Measurements from ENCODE around the gene UBE2I.

The UBE2I gene

DNA sequence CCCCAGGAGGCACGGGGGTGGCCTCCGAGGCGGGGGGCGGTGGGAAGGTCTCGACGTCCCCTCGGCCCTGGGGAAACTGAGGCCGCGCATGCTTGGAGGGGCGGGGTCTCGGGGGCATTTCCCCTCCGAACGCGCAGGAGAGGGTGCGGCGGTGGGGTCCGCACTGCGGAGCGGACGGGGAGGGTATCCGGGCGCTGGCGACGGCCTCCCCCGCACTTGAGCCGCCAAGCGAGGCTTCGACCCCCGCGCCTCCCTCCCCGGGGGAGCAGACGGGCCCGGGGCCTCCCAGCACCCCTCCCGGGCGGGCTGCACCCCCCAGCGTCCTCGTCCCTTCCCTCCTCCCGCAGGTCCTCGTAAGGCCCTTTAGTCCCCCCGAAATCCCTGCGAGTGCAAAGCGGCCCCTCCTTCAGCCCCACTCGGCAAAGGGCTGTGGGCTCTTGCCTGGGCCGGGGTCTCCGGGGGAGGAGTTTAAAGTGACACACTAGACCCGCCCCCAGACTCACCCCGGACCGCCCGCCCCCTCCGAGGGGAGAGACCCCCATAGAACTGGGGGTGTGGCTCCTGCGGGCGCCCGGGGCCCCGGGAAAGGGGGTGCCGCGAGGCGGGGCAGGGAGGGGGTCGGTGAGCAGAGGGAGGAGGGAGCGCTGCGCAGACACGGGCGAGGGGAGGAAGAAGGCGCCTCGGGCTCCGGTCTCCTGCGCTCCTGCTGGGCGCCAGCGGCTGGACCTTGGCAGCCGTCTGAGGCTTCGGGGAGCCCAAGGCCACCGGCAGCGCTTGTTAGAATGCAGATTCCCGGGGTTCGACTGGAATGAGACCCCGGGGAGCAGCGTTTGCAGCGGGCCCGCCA lies 24.6 kb downstream of the UBE2I start:
- DNase-seq (ENCODE audit: low read depth, low spot score): no peak
- TF ChIP-seq, protein P1, sequence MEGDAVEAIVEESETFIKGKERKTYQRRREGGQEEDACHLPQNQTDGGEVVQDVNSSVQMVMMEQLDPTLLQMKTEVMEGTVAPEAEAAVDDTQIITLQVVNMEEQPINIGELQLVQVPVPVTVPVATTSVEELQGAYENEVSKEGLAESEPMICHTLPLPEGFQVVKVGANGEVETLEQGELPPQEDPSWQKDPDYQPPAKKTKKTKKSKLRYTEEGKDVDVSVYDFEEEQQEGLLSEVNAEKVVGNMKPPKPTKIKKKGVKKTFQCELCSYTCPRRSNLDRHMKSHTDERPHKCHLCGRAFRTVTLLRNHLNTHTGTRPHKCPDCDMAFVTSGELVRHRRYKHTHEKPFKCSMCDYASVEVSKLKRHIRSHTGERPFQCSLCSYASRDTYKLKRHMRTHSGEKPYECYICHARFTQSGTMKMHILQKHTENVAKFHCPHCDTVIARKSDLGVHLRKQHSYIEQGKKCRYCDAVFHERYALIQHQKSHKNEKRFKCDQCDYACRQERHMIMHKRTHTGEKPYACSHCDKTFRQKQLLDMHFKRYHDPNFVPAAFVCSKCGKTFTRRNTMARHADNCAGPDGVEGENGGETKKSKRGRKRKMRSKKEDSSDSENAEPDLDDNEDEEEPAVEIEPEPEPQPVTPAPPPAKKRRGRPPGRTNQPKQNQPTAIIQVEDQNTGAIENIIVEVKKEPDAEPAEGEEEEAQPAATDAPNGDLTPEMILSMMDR (IDR thresholded peaks at IDR 0.05; ENCODE audit: low read depth, low read length): no peak
- in situ Hi-C loops (cut with HindIII; ENCODE audit: low sequenced_read_pairs): no loop called here
- no peak overlapping the region for H3K4me3 ChIP-seq (ENCODE audit: low read depth, low read length)

DNA sequence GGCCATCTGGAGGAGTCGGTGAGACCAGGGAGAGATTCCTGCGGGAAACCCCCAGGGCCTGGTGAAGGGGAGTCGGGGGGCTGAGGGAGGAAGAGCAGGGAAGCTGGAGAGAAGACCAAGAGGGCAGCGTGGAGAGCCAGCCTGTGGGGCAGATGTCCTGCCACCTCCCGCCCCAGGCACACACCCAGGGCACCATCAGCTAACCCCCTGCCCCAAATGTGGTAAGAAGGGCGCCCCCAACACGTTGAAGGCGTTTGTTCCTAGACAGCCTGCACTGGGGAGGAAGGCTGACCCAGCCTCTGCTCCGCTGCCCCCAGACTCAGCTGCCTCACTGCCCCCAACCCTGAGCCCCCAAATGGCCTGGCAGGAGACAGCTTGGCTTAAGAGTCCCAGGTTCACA lies 25.3 kb downstream of the UBE2I start:
- in situ Hi-C loops (cut with HindIII; ENCODE audit: low sequenced_read_pairs): no loop called here
- TF ChIP-seq, protein P1 (IDR thresholded peaks at IDR 0.05; ENCODE audit: low read depth, low read length): no peak

DNA sequence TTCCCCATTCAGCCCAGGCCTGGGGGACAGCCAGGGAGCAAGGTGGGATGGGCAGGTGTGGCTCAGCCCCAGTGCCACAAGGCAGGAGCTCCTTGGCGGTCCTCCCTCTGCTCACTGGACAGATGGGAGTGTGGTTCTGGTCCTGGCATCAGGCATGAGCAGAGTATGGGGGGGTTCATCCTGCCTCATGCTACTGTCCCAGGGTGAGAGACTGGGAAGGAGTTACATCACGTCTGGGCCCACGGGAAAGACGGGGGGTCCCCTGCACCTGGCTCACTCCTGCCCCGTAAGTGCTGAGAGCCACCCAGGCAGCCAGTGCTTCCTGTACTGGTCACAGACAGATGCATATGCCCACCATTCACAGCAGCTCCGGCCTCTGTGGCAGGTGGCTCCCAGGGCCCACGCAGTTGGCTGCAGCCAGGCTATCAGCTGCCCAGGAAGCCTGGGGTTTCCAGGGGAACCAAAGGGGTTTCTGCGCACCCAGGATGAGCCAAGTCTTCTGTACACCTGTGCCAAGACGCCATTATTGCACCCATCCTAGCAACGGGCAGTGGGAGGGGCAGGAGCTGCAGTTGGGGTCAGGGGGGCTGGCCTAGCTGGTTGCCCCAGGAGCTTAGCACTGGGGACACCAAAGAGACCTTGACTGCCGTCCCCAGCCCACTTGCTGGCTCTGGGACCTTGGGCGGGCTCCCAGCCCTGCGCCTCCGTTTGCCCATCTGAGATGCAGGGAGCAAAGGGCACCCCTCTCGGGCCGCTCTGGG lies 26.0 kb downstream of the UBE2I start:
- no peak overlapping the region for H3K4me3 ChIP-seq (ENCODE audit: low read depth, low read length)
- no peak for DNase-seq (ENCODE audit: low read depth, low spot score)
- TF ChIP-seq, protein P1 (IDR thresholded peaks at IDR 0.05; ENCODE audit: low read depth, low read length): no peak
- in situ Hi-C loops (cut with HindIII; ENCODE audit: low sequenced_read_pairs): no loop called here

More for the DNA sequence above, 25.3 kb downstream of the UBE2I start:
- no peak for DNase-seq (ENCODE audit: low read depth, low spot score)
- no peak overlapping the region for H3K4me3 ChIP-seq (ENCODE audit: low read depth, low read length)

DNA sequence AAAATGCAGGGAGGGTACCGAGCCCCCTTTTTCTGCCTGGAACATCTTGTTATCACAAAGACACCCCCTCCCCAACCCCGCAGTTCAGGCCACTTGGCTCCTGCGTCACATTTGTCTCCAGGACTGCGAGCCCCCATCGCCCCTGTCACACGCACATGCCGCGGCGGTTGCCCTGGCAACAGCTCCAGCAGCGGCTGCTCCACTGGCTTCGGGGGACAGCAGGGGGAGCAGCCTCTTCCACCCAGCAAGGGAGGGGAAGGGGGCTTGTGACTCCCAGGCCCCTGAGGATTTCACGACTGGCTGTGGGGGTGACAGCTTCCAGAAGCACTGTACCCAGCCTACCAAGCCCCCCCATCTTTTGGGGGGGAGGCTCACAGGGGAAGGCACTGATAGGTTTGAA lies 26.6 kb downstream of the UBE2I start:
- in situ Hi-C loops (cut with HindIII; ENCODE audit: low sequenced_read_pairs): no loop called here
- TF ChIP-seq, protein P1 (IDR thresholded peaks at IDR 0.05; ENCODE audit: low read depth, low read length): peak; percentile 11
- H3K4me3 ChIP-seq (ENCODE audit: low read depth, low read length): no peak overlapping the region
- DNase-seq (ENCODE audit: low read depth, low spot score): no peak

DNA sequence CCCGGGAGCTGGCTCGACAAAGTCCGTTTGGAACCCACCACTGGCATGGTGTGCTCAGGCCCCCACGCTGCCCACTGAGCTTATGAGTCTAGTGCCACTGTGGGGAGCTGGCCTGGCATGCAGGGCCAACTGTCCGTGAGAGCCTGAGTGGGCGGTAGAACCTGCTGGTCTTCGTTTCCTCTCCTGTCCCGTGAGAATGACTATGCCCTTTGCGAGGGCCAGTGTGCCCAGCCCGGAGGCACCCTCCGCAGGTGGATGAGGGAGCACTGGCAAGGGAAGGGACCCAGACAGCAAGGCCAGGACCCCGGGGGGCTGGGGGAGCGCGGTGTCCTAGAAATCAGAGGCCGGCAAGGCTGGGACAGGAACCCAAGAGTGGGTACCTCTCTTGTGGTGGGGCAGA lies 27.2 kb downstream of the UBE2I start:
- DNase-seq (ENCODE audit: low read depth, low spot score): no peak
- H3K4me3 ChIP-seq (ENCODE audit: low read depth, low read length): no peak overlapping the region
- TF ChIP-seq, protein P1 (IDR thresholded peaks at IDR 0.05; ENCODE audit: low read depth, low read length): no peak
- in situ Hi-C loops (cut with HindIII; ENCODE audit: low sequenced_read_pairs): no loop called here

DNA sequence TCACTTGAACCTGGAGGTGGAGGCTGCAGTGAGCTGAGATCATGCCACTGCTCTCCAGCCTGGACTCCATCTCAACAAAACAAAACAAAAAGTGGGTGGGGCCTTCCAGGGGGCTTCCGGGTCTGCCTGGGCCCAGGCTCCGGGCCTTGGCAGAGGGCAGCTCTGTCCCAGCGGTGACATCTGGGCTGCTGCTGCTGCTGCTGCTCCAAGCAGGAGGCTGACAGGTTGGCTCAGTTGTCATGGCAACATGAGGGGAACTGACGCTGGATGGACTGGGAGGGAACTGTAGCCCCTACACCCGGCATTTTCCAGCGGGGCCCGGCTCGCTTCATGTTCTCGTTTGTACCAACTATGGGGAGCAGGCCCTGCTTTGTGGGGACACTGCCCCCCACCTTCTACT lies 28.1 kb downstream of the UBE2I start:
- TF ChIP-seq, protein P1 (IDR thresholded peaks at IDR 0.05; ENCODE audit: low read depth, low read length): no peak
- H3K4me3 ChIP-seq (ENCODE audit: low read depth, low read length): no peak overlapping the region
- no peak for DNase-seq (ENCODE audit: low read depth, low spot score)
- in situ Hi-C loops (cut with HindIII; ENCODE audit: low sequenced_read_pairs): no loop called here
